Mammary epithelial cell (primary cell): ENCODE measurements around the gene ADARB2.

Experiments
- CTCF ChIP-seq, 2 donors: IDR thresholded peaks in 1 of 2; conservative IDR thresholded peaks in 1 of 2; 2 replicates each; pipeline ENCODE4 v1.5.1; 2011 to 2012; ENCODE audit warnings: inconsistent platforms in 2 of 2, low read length in 2 of 2, mild to moderate bottlenecking in 2 of 2, control low read depth in 1 of 2, low read depth in 1 of 2; ENCODE audit not compliant: insufficient read depth in 1 of 2; ENCODE audit errors: extremely low read depth in 1 of 2
- EZH2 ChIP-seq: IDR thresholded peaks from 2 replicates; pipeline ENCODE4 v1.6.1; 2012; ENCODE audit warnings: low read length, inconsistent platforms, borderline replicate concordance

- TF ChIP-seq CTCF (conservative IDR thresholded peaks at IDR 0.05 in 1 of 2, IDR thresholded peaks at IDR 0.05 in 1 of 2; ENCODE audit: extremely low read depth in 1 of 2, insufficient read depth in 1 of 2, low read depth in 1 of 2, low read length in 2 of 2) (no peak), EZH2 (no peak)
Observed at GRCh38 chr10:1745780-1746456, 8.6 kb upstream of the ADARB2 start.
